ENCODE results near the gene CFAP251.
"Not testable (repeated sequence)": the region's sequence is repeated elsewhere in the genome, so short reads cannot be mapped to it uniquely, and the experiment has no call there.

Gene CFAP251

DNA sequence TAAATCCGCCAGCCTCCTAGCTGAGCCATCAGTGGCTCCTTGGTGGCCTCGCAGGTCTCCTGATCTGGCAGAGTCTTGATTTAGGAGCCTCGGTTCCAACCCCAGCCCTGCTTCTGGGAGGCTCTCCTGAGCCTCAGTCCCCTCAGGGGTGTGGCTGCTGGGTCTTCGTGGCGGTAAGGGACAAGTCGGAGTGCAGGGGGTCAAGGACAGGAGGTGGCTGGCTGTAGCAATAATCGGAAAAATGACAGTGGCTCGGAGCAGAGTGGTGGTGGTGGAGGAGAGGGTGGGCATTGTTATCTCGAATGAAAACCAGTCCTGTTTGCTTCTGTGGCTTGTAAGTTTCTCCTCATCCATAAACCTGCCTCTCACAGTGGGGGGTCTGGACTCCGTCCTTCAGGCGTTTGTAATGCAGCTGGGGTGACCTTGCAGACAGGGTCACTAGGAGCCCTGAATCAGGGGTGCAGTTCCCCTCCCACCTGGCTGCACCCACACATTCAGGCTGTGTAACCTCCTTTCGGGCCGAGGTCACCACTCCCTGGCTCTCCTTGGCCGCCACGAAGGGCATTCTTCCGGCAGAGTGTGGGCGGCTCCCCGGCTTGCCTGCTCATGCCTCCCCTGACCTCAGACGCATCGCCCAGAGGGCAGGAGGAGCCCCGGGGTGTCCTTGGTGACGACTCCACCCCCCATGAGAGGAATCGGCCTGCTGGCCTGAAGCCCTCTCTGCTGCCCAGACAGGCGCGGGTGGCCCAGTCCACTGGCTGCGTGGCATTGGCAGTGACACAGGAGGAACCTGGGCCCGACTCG lies 111.4 kb downstream of the CFAP251 start:
- no peak for FAIRE-seq

GRCh38 chr12:122030424-122031035 lies 112.1 kb downstream of the CFAP251 start:
- no peak for FAIRE-seq

DNA sequence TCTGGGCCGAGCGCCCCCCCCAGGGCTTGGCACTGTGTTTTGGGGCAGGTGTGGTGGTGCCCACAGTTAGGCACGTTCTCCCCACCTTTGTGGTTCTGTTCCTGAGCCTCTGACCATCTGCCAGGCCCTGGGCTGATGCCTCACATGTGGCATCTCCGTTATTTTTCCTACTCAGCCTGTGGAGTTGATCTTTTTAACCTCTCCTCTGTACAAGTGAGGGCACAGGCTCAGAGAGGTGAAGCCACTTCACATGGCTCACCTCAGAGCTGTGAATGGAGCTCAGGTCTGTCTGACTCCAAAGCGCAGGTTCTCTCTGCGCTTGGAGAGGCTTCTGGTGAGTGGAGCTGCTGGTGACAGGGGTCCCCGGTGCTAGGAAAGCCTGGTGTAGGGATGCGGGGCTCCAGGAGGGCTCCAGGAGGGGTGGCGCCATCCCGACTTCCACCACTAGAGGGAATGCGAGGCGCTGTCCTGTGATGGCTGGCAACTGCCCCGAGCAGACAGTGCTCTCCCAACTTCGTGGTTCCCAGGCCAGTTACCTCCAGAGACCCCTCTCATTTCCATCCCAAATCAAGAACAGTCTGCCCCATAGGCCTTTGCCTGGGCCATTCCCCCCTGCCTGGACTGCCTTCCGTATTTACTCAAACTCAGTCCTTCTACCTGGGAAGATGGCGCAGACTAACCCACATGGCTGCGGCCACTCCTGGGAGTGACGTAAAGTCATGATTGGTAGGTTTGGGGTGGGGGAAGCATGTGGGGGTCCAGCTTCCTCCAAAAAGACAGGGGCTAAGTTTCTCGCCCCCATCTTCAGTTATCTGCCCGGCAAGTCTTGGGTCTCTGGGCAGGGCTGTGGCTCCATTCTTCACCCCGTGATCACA lies 113.2 kb downstream of the CFAP251 start:
- FAIRE-seq: no peak

GRCh38 chr12:122032580-122032979 lies 114.2 kb downstream of the CFAP251 start:
- FAIRE-seq: no peak

DNA sequence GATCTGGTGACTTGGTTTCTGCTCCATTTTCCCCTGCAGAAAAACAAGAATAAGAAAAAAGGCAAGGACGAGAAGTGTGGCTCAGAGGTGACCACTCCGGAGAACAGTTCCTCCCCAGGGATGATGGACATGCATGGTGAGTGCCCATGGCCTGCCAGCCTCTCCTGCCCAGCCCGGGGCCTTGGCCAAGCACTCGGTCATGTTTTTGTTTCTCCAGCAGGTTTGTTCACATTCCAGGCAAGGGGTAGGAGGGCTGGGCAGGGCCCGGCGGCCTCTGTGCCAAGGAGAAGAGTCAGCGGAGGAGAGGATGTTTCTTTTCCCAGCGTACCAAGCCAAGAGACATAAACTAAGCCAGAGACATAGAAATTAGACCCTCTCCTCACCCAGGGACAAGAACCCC lies 116.9 kb downstream of the CFAP251 start:
- no peak for FAIRE-seq

GRCh38 chr12:122036153-122036552 lies 117.8 kb downstream of the CFAP251 start:
- no peak for FAIRE-seq

DNA sequence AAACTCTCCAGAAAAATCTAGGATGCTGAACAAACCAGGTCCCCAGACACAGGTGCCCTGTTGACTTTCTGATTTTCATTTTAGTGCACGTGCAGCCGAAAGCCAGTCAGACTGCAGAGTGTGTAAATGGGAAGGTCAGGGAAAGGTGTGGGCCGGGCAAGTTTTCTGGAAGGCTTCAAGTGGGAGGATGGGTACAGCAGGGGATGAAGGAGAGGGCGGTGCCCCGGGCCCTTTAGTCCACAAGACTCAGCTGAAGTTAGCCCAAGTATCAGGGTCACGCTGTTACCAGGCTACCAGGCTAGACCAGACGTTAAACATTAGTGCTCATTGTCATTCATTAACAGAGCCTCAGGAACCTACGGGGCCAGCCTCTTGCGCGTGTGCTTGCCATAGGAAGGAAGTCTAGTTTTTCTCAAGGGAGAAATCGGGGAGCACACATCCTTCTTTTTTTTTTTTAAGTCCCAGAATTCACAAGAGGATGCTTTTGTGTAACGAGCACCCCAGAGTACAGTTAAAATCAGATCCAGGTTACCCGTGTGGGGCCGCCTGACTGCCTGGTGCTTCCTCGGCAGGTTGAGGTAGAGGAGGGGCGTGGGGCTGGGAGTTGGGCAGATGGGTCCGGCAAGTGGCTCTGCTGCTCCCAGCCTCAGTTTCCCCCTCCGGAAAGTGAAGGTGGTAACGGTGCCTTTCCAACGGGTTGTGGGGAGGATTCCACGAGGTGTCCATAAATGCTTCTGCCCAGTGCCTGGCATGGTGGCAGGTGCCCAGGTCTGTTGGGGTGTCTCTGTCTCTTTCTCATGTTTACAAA lies 122.4 kb downstream of the CFAP251 start:
- FAIRE-seq: no peak

GRCh38 chr12:122041458-122041857 lies 123.1 kb downstream of the CFAP251 start:
- FAIRE-seq: not testable (repeated sequence)

DNA sequence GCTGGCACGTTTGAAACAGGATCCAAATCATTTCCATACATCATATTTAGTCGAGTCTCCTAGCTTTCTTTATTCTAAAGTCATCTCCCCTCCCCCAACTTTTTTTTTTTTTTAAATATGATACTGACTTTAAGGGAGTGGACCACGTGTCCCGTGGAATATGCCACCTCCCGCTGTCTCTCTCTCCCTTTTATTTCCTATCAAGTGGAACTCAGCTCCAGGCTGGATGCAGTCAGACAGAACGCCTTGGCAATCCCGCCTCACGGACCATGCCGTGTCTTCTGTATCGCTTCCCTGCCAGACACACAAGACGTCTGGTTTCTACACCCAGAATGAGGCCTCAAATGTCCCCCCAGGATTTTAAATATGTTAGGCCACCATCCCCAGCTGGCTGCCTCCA lies 124.5 kb downstream of the CFAP251 start:
- no peak for FAIRE-seq

DNA sequence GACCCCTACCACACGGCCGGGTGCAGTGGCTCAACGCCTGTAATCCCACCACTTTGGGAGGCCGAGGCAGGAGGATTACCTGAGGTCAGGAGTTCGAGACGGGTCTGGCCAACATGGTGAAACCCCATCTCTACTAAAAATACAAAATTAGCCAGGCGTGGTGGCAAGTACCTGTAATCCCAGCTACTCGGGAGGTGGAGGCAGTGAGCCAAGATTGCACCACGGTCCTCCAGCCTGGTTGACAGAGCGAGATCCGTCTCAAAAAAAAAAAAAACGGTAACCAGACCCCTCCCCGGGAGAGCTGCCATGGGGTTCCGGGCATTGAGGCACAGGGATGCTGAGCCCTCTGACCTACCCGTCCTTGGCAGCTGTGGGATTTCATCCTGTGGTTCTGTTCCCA lies 125.1 kb downstream of the CFAP251 start:
- no peak for FAIRE-seq

DNA sequence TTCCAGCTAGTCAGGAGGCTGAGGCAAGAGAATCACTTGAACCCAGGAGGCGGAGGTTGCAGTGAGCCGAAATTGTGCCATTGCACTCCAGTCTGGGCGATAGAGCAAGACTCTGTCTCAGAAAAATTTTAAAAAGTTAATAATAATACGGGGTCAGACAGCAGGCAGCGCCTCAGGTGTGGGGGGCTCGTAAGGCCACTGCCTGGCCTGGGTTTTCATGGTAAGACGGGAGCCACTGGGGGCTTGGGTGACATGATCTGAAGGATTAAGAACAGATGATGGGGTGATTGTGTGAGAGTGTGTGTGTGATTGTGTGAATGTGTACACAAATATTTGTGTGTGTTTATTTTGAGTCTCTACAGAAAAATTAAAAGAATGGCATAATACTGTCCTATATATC lies 126.9 kb downstream of the CFAP251 start:
- FAIRE-seq: no peak

- FAIRE-seq: no peak
These were observed 127.8 kb downstream of the CFAP251 start for GRCh38 chr12:122046145-122046544.

- no peak for FAIRE-seq
These were observed 129.8 kb downstream of the CFAP251 start for GRCh38 chr12:122048151-122048550.

DNA sequence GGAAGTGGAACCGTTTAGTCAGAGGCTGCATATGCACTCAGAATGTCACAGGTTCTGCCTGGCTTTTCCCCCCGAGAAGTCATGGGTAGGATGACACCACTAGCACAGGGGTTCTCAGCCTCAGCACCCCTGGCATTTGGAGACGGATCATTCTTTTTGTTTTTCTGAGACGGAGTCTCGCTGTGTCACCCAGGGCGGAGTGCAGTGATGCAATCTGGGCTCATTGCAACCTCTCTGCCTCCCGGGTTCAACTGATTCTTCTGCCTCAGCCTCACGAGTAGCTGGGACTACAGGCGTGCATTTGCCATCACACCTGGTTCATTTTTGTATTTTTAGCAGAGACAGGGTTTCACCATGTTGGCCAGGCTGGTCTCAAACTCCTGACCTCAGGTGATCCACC lies 131.4 kb downstream of the CFAP251 start:
- no peak for FAIRE-seq

GRCh38 chr12:122050706-122051105 lies 132.3 kb downstream of the CFAP251 start:
- no peak for FAIRE-seq

GRCh38 chr12:122051231-122051876 lies 133.0 kb downstream of the CFAP251 start:
- no peak for FAIRE-seq

- no peak for FAIRE-seq
These were observed 133.9 kb downstream of the CFAP251 start for GRCh38 chr12:122052285-122052684.
